DMS79 (cell line): ENCODE results near the gene PTPRU.

Source experiments
- DNase-seq: peaks from one replicate; lab custom pipeline; 2025; lab: John Stamatoyannopoulos, UW

Gene PTPRU

GRCh38 chr1:29335573-29335972, 99.3 kb downstream of the PTPRU start:
- no peak for DNase-seq

GRCh38 chr1:29338908-29339575, 102.7 kb downstream of the PTPRU start:
- DNase-seq: no peak

GRCh38 chr1:29341936-29342335, 105.6 kb downstream of the PTPRU start:
- DNase-seq: no peak

GRCh38 chr1:29342351-29342750, 106.0 kb downstream of the PTPRU start:
- no peak for DNase-seq

GRCh38 chr1:29342983-29343382, 106.7 kb downstream of the PTPRU start:
- no peak for DNase-seq

GRCh38 chr1:29343476-29343875, 107.2 kb downstream of the PTPRU start:
- DNase-seq: no peak

- no peak for DNase-seq
These were observed 107.6 kb downstream of the PTPRU start for GRCh38 chr1:29343908-29344307.

- no peak for DNase-seq
These were observed 108.0 kb downstream of the PTPRU start for GRCh38 chr1:29344336-29344735.

- no peak for DNase-seq
These were observed 110.3 kb downstream of the PTPRU start for GRCh38 chr1:29346576-29346975.

- no peak for DNase-seq
These were observed 113.7 kb downstream of the PTPRU start for GRCh38 chr1:29349871-29350491.

GRCh38 chr1:29352719-29353420, 116.5 kb downstream of the PTPRU start:
- DNase-seq: no peak

- no peak for DNase-seq
These were observed 118.3 kb downstream of the PTPRU start for GRCh38 chr1:29354511-29355098.

GRCh38 chr1:29355375-29355774, 119.1 kb downstream of the PTPRU start:
- no peak for DNase-seq

GRCh38 chr1:29356663-29357062, 120.3 kb downstream of the PTPRU start:
- no peak for DNase-seq

GRCh38 chr1:29357452-29357851, 121.1 kb downstream of the PTPRU start:
- no peak for DNase-seq

- no peak for DNase-seq
These were observed 121.9 kb downstream of the PTPRU start for GRCh38 chr1:29358183-29358582.

GRCh38 chr1:29360768-29361167, 124.4 kb downstream of the PTPRU start:
- DNase-seq: no peak

- DNase-seq: no peak
These were observed 125.4 kb downstream of the PTPRU start for GRCh38 chr1:29361686-29362085.

- DNase-seq: no peak
These were observed 125.8 kb downstream of the PTPRU start for GRCh38 chr1:29362116-29362515.

GRCh38 chr1:29362764-29363163, 126.4 kb downstream of the PTPRU start:
- DNase-seq: no peak

GRCh38 chr1:29363536-29363935, 127.2 kb downstream of the PTPRU start:
- no peak for DNase-seq

GRCh38 chr1:29364101-29364678, 127.9 kb downstream of the PTPRU start:
- no peak for DNase-seq
